Mucosa of rectum (tissue), 2 donors: ENCODE data around the gene DYSF.

Experiments used
- H3K27ac ChIP-seq, 2 donors: one replicate each; pipeline ENCODE4 v1.7.0; 2013; ENCODE audit warnings: inconsistent platforms in 2 of 2, low read depth in 2 of 2, low read length in 2 of 2
- H3K27me3 ChIP-seq, 2 donors: one replicate each; pipeline ENCODE4 v1.7.0; 2013; ENCODE audit warnings: low read length in 2 of 2; ENCODE audit not compliant: control insufficient read depth in 2 of 2, insufficient read depth in 2 of 2
- H3K36me3 ChIP-seq, 2 donors: one replicate each; pipeline ENCODE4 v1.7.0; 2013; ENCODE audit warnings: low read length in 2 of 2; ENCODE audit not compliant: control insufficient read depth in 2 of 2, insufficient read depth in 2 of 2
- H3K4me1 ChIP-seq, 2 donors: one replicate each; pipeline ENCODE4 v1.7.0; 2013; ENCODE audit warnings: low read length in 2 of 2, mild to moderate bottlenecking in 1 of 2; ENCODE audit not compliant: control insufficient read depth in 2 of 2, insufficient read depth in 2 of 2
- H3K4me3 ChIP-seq, 2 donors: one replicate each; pipeline ENCODE4 v1.7.0; 2013; ENCODE audit warnings: low read length in 2 of 2
- H3K9ac ChIP-seq, 2 donors: one replicate each; pipeline ENCODE4 v1.7.0; 2013; ENCODE audit warnings: low read length in 2 of 2, low read depth in 1 of 2, mild to moderate bottlenecking in 1 of 2
- H3K9me3 ChIP-seq, 2 donors: one replicate each; pipeline ENCODE4 v1.7.0; 2013; ENCODE audit warnings: low read length in 2 of 2; ENCODE audit not compliant: control insufficient read depth in 2 of 2
- donor health status: healthy.
- donor health status: Normal muscosa, but diverticular disease.

The DYSF gene

DNA sequence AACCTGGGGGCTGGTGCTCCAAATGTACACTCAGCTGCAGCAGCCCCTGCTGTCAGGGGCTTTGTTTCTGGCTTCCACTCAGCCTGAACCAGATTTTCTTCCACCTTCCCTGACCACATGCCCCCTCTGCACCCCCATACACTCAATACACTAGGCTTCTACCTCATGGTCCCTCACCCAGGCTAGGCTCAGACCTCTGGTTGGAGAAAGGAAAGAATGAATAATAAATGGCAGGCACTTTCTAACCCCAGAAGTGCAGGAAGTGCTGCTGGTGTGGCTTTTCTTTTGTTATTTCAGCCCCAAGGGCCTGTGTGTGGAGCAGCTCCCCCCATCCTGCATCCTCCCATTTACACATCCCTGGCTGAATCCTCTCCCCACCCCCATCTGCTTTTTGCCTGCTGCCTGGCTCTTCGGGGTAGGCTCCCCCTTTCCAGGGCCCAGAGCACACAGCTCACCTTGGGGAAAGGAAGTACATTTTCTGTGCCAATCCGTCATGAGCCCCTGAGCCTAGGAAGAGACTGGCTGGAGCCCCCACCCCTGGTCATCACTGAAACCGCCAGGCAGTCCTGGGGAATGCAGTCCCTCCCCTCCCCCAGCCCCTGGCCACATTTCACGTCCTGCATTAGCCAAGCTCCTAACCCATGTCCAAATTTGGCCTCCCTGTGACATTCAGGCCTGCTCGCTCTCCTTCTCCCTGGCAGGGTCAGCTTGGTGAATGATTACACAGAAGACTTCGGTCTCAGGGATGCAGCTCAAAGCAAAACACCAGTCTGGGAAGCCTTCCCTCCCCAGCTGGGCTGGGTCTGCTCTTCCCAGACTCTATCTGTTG, 2.6 kb downstream of the DYSF start:
- Histone ChIP-seq H3K9me3 (no peaks in the 10 kb centered on the region), H3K4me1 (peaks cover 6 to 10% of the 10 kb centered on the region in 2 donors), H3K4me3 (no peak overlapping the region), H3K27me3 (peaks cover 12 to 23% of the 10 kb centered on the region in 2 donors), H3K36me3 (no peaks in the 10 kb centered on the region), H3K27ac (peak overlapping the region; percentile 13 to 38), H3K9ac (no peak overlapping the region)

GRCh38 chr2:71456617-71457016, 3.3 kb downstream of the DYSF start:
- H3K9ac ChIP-seq = no peak overlapping the region
- peak overlapping the region in 1 of 2 donors; percentile 44 for H3K27ac ChIP-seq
- H3K4me1 ChIP-seq = peaks cover 6 to 10% of the 10 kb centered on the region in 2 donors
- no peak overlapping the region for H3K4me3 ChIP-seq
- H3K9me3 ChIP-seq = no peaks in the 10 kb centered on the region
- no peaks in the 10 kb centered on the region for H3K36me3 ChIP-seq
- peaks cover 12 to 23% of the 10 kb centered on the region in 2 donors for H3K27me3 ChIP-seq

DNA sequence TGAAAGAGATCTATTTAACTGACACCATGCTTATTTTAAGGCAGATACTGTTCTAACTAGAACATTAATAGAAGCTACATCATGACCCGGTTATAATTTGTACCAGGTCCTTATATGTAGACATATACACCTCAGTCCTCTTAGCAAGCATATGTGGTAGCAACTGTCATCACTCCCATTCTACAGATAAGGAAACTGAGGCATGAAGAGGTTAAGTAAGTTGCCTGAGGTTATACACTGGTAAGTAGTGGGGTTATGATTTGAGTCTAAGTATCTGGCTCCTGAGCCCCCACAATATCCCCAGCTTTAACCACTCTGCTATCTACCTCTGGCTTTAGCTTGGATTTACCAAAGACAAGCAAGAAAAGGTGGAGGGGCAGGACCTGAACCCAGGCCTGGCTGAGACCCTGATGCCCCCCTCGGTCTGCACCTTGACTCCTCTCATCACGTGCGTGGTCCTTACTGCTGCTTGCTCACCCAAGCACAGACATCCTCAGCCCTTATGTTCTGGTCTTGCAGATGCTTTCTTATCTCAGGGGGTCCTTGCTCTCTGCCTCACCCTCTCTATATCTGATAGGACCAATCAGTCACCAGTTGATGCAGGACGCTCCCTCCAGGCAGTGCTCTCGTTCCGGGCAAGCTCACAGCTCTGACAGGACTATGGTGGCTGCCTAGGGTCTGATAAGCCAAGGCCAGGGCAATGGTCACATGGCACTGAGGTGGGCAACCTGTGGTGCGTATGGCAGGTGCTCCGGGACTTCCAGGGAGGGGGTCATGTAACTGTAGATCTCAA, 4.0 kb downstream of the DYSF start:
- no peaks in the 10 kb centered on the region for H3K36me3 ChIP-seq
- no peak overlapping the region for H3K4me3 ChIP-seq
- H3K9ac ChIP-seq = no peak overlapping the region
- H3K9me3 ChIP-seq = no peaks in the 10 kb centered on the region
- peak overlapping the region in 1 of 2 donors; percentile 44 for H3K27ac ChIP-seq
- peaks cover 12 to 23% of the 10 kb centered on the region in 2 donors for H3K27me3 ChIP-seq
- peaks cover 6 to 10% of the 10 kb centered on the region in 2 donors for H3K4me1 ChIP-seq

DNA sequence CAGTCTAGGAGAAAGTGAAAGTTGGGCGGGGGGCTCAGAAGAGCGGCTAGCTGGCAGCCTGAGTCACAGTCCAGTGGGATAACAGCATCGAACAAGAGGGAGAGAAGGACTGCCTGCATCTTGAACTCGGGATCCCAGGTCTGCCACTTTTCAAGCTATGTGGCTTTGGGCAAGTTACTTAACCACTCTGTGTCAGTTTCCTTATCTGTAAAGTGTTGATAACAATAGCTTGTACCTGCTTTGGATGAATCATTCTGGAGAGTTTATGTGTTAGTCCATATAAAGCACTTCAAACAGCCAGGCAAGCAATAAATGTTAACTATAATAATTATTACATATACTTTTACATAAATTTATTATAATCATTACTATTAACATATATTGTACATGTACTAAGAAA, 4.6 kb downstream of the DYSF start:
- no peak overlapping the region for H3K9ac ChIP-seq
- no peaks in the 10 kb centered on the region for H3K9me3 ChIP-seq
- H3K27me3 ChIP-seq = peaks cover 12 to 23% of the 10 kb centered on the region in 2 donors
- no peak overlapping the region for H3K4me3 ChIP-seq
- H3K27ac ChIP-seq = no peak overlapping the region
- H3K36me3 ChIP-seq = no peaks in the 10 kb centered on the region
- H3K4me1 ChIP-seq = peaks cover 6 to 10% of the 10 kb centered on the region in 2 donors

GRCh38 chr2:71458413-71459083, 5.2 kb downstream of the DYSF start:
- Histone ChIP-seq H3K4me1 (peaks cover 6 to 8% of the 10 kb centered on the region in 2 donors), H3K4me3 (no peak overlapping the region), H3K9me3 (no peaks in the 10 kb centered on the region), H3K27ac (no peak overlapping the region), H3K9ac (no peak overlapping the region), H3K36me3 (no peaks in the 10 kb centered on the region), H3K27me3 (peaks cover 12 to 19% of the 10 kb centered on the region in 2 donors)

DNA sequence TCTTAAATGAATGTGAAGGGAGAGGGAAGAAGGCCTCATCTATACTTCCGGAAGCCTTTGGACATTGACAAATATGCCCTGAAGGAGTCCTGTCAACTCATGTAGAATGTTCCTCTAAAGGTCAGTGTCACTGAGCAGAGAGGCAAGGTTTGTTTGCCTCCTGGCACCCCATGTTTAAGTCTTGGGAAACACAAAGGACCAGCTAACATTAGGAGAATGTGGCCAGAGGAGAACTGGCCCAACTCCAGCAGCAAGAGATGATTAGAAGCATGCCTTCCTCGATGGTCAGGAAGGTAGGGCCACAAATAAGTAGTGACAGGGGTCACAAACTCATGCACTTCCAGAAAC, 5.7 kb downstream of the DYSF start:
- no peaks in the 10 kb centered on the region for H3K36me3 ChIP-seq
- H3K9ac ChIP-seq = no peak overlapping the region
- no peaks in the 10 kb centered on the region for H3K9me3 ChIP-seq
- no peak overlapping the region for H3K27ac ChIP-seq
- H3K4me3 ChIP-seq = no peak overlapping the region
- H3K27me3 ChIP-seq = peaks cover 11 to 14% of the 10 kb centered on the region in 2 donors
- H3K4me1 ChIP-seq = peaks cover 3 to 8% of the 10 kb centered on the region in 2 donors

DNA sequence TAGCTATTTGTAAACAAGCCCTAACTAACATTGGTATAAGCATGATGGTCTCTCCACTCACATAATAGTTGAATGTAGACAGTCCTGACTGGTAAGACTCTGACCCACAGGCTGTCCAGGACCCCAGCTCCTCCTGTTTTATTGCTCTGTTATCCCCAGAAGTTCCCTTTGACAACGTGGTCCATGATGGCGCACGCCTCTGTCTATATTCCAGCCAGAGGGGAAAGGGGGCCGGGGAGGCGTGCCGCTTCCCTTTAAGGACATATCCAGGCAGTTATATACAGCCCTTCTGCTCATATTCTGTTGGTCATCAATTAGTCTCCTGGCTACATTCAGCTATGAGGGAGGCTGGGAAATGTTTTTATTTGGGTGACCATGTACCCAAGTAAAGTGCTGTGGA, 6.7 kb downstream of the DYSF start:
- no peak overlapping the region for H3K9ac ChIP-seq
- H3K36me3 ChIP-seq = no peaks in the 10 kb centered on the region
- no peak overlapping the region for H3K4me3 ChIP-seq
- H3K27me3 ChIP-seq = peaks cover 7 to 9% of the 10 kb centered on the region in 2 donors
- H3K4me1 ChIP-seq = peaks cover 0 to 3% of the 10 kb centered on the region in 2 donors
- no peak overlapping the region for H3K27ac ChIP-seq
- no peaks in the 10 kb centered on the region for H3K9me3 ChIP-seq

DNA sequence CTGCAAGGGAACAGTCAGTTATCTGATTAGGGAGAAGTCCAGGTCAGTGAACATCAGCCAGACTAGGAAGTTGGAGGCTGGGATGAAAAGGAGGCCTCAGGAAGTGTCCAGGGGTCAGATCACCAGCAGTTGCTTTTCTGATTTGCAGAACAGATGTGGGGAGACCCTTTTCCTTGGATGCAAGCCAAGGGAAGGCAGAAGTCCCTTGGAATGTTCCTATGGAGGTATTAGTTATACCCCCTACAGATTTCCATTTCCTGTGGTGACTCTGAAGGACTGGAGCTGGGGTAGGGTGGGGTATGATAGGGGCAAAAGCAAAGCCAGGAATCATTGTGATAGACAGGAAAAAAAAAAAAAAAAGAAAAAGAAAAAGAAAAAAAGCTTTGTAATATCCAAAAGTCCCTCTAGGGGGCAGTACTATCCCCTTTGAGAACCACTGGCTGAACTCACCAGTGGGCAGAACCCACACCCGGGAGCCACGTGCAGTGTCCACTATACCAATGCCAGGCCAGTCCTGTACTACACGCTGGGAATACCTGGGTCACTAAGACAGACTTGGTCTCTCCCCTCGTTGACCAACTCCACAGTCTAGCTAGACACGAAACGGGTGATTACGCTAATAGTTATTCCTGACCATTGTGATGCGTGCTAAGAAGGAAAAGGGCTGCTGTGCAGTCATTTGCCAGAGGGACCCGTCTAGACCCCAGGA, 7.4 kb downstream of the DYSF start:
- Histone ChIP-seq H3K36me3 (no peaks in the 10 kb centered on the region), H3K9ac (no peak overlapping the region), H3K4me1 (peaks cover 0 to 2% of the 10 kb centered on the region in 2 donors), H3K27ac (no peak overlapping the region), H3K9me3 (no peaks in the 10 kb centered on the region), H3K4me3 (no peak overlapping the region), H3K27me3 (peaks cover 7 to 10% of the 10 kb centered on the region in 2 donors)

DNA sequence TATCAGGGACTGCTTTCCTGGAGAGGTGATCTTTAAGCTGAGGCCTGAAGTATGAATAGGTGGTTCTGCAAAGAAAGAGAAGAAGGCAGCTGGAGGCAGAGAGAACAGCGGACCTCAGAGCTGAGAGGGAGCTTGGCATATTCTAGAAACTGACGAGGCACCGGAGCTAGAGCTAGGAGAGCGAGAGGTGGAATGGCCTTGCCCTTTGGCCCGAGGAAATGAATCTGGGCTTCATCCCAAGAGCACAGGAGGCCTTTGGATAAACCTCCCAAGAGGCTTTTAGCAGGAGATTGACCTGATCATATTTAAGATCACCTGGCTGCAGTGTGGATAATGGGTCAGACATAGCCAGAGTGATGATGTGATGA, 7.9 kb downstream of the DYSF start:
- Histone ChIP-seq H3K4me3 (no peak overlapping the region), H3K9ac (no peak overlapping the region), H3K9me3 (no peaks in the 10 kb centered on the region), H3K4me1 (peaks cover 3 to 5% of the 10 kb centered on the region in 2 donors), H3K27ac (no peak overlapping the region), H3K36me3 (no peaks in the 10 kb centered on the region), H3K27me3 (peaks cover 12% of the 10 kb centered on the region in 2 donors)
